ENCODE measurements around the gene KDM6A.
A peak's percentile ranks its signal among the peaks of the same experiment; 100 is the strongest.
"Not testable (repeated sequence)": the region's sequence is repeated elsewhere in the genome, so short reads cannot be mapped to it uniquely, and the experiment has no call there.

Gene KDM6A

DNA sequence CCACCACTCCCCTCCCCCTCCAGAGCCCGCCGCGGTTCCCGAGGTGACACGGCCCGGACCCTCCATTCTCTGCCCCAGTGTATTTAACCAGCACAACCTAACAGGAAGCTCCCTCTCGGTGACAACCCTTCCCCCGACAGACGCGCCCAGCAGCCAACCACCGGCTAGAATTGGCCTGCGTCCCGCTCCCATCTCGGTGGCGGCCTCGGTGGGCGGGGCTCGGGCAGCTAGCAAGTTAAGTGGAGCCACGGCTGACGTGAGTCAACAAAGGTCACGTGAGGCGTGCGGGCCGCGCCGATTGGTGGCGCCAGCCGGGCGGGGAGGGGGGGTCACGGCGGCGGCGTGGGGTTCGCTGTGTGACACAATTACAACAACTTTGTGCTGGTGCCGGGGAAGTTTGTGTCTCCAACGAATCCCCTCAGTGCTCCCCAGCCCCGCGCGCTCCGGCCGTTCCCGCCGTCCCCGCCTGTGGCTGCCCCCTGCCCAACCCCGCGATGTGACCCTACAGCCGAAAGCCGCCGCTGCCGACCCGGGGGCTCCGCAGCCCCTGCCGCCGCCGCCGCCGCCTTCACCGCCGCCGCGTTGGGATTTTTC is at the start of gene KDM6A:
TSS of gene KDM6A (plus strand) at position 368 of the 594 bp plus-strand sequence. CDS start 364 bp downstream, outside the sequence.
- Histone ChIP-seq H3K27me3 (ENCODE audit: low read depth, low read length) (no peaks in the 10 kb centered on the region), H3K36me3 (ENCODE audit: control insufficient read depth in 1 of 2, insufficient read depth in 2 of 2, low read length in 2 of 2) (peaks cover 0 to 7% of the 10 kb centered on the region in 2 donors), H3K27ac (ENCODE audit: low read length) (peak within 1 kb of the TSS; percentile 94), H3K9me3 (ENCODE audit: control insufficient read depth in 1 of 2, low read length in 2 of 2) (no peaks in the 10 kb centered on the region), H3K4me1 (ENCODE audit: control insufficient read depth in 1 of 2, insufficient read depth in 2 of 2, low read length in 2 of 2) (no peaks in the 10 kb centered on the region), H3K4me3 (ENCODE audit: low read depth in 1 of 2, low read length in 2 of 2) (peak within 1 kb of the TSS; percentile 80 to 89)

DNA sequence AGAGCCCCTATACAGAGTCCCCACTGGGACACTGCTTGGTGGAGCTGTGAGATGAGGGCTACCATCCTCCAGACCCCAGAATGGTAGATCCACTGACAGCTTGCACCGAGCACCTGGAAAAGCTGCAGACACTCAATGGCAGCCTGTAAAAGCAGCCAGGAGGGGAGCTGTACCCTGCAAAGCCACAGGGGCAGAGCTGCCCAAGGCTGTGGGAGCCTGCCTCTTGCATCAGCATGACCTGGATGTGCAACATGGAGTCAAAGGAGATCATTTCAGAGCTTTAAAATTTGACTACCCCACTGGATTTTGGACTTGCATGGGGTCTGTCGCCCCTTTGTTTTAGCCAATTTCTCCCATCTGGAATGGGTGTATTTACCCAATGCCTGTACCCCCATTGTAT is 49.8 kb upstream of the KDM6A start:
- not testable (repeated sequence) for H3K4me3 ChIP-seq (ENCODE audit: low read depth in 1 of 2, low read length in 2 of 2); H3K9me3 ChIP-seq (ENCODE audit: control insufficient read depth in 1 of 2, low read length in 2 of 2); H3K4me1 ChIP-seq (ENCODE audit: control insufficient read depth in 1 of 2, insufficient read depth in 2 of 2, low read length in 2 of 2); H3K36me3 ChIP-seq (ENCODE audit: control insufficient read depth in 1 of 2, insufficient read depth in 2 of 2, low read length in 2 of 2); H3K27me3 ChIP-seq (ENCODE audit: low read depth, low read length); H3K27ac ChIP-seq (ENCODE audit: low read length)

DNA sequence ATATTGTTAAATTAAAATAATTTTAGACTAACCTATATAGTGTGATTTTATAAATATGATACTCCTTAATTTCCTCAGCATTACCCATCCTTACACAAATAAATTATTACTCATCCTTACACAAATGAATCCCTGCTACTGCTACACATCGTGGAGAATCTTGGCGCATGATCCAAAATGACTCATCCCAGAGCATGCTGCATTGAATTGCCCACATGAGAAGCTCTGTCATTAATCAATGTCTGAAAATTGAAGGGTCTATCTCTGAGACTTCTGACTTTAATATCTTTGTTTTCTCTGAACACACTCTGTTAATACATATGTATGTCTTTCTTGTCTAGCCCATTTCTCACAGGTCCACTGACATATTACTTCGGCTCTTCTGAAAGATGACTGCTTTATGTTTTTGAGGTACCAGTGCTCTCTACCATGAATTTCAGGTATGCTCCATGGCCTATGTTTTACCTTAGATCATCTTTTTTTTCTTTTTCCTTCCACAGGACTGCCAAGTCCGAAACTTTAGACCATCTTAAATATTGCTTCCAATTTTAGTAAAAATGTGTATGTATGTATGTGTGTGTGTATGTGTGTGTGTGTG is 44.9 kb upstream of the KDM6A start:
- Histone ChIP-seq H3K27ac (ENCODE audit: low read length) (no peak overlapping the region), H3K9me3 (ENCODE audit: control insufficient read depth in 1 of 2, low read length in 2 of 2) (no peaks in the 10 kb centered on the region), H3K36me3 (ENCODE audit: control insufficient read depth in 1 of 2, insufficient read depth in 2 of 2, low read length in 2 of 2) (no peaks in the 10 kb centered on the region), H3K27me3 (ENCODE audit: low read depth, low read length) (no peaks in the 10 kb centered on the region), H3K4me3 (ENCODE audit: low read depth in 1 of 2, low read length in 2 of 2) (no peak overlapping the region), H3K4me1 (ENCODE audit: control insufficient read depth in 1 of 2, insufficient read depth in 2 of 2, low read length in 2 of 2) (no peaks in the 10 kb centered on the region)

DNA sequence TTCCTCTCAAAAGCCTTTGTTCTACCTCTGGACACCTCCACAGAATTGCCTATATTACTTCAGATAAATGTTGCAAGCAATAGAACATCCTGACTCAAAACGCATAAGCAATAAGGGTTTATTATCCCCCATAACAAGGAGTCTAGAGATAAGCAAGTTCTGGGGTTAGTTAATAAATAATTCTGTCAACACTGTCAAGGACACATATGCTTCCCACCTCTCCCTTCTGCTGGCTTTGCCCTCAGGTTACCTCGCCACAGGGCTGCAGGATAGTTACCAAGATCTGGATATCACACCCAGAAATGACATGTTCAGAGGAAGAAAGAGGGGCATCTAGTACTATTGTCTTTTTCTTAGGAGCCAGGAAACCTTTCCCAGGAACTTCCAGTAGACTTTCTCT is 43.2 kb upstream of the KDM6A start:
- Histone ChIP-seq H3K36me3 (ENCODE audit: control insufficient read depth in 1 of 2, insufficient read depth in 2 of 2, low read length in 2 of 2) (no peaks in the 10 kb centered on the region), H3K27me3 (ENCODE audit: low read depth, low read length) (no peaks in the 10 kb centered on the region), H3K4me1 (ENCODE audit: control insufficient read depth in 1 of 2, insufficient read depth in 2 of 2, low read length in 2 of 2) (no peaks in the 10 kb centered on the region), H3K27ac (ENCODE audit: low read length) (no peak overlapping the region), H3K4me3 (ENCODE audit: low read depth in 1 of 2, low read length in 2 of 2) (no peak overlapping the region), H3K9me3 (ENCODE audit: control insufficient read depth in 1 of 2, low read length in 2 of 2) (no peaks in the 10 kb centered on the region)

DNA sequence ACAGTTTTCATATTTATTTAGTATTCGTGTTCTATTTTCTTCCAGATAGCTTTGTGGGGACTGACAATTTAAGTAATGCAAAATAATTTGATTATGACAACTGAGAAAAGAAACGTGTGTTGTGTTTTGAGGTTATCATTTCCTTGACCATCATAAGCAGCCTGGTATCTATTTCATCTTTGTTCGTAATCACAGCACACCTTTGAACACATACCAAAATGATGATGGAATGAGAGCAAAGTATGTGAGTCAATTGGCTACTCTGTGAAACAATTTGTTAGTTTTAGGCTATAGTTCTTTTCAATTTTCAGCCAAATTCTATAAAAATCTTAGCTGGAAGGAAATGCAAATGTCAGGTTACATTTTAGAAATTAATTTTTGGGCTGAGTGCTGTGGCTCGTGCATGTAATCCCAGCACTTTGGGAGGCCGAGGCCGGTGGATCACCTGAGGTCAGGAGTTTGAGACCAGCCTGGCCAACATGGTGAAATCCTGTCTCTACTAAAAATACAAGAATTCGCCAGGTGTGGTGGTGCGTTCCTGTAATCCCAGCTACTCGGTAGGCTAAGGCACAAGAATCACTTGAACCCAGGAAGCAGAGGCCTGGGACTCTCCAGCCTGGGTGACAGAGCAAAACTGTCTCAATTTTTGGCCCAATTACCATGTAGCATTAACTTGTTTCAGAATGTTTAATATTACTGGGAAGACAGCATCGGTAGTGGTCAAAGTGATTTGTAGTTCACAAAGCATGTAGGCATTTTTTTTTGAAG is 30.3 kb upstream of the KDM6A start:
- Histone ChIP-seq H3K27me3 (ENCODE audit: low read depth, low read length) (no peaks in the 10 kb centered on the region), H3K4me1 (ENCODE audit: control insufficient read depth in 1 of 2, insufficient read depth in 2 of 2, low read length in 2 of 2) (no peaks in the 10 kb centered on the region), H3K36me3 (ENCODE audit: control insufficient read depth in 1 of 2, insufficient read depth in 2 of 2, low read length in 2 of 2) (no peaks in the 10 kb centered on the region), H3K9me3 (ENCODE audit: control insufficient read depth in 1 of 2, low read length in 2 of 2) (no peaks in the 10 kb centered on the region), H3K27ac (ENCODE audit: low read length) (no peak overlapping the region), H3K4me3 (ENCODE audit: low read depth in 1 of 2, low read length in 2 of 2) (no peak overlapping the region)

DNA sequence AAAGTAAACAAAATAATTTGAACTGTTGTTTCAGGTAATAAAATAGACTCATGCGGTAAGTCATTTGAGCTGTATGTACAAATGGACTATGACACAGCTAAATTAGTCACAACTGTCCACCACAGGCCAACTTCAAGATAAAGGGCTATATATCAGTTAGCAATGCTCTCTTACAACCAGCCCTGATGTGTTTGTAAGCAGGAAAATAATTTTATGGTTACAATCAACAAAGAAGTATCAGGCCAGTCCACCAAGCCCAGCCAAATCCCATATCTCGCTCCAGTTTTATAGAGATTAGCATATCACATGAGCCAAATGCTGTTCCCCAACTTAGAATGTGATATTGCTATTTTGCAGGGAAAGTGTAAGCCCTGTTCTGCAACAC is 29.7 kb upstream of the KDM6A start:
- Histone ChIP-seq H3K9me3 (ENCODE audit: control insufficient read depth in 1 of 2, low read length in 2 of 2) (no peaks in the 10 kb centered on the region), H3K4me1 (ENCODE audit: control insufficient read depth in 1 of 2, insufficient read depth in 2 of 2, low read length in 2 of 2) (no peaks in the 10 kb centered on the region), H3K27ac (ENCODE audit: low read length) (no peak overlapping the region), H3K36me3 (ENCODE audit: control insufficient read depth in 1 of 2, insufficient read depth in 2 of 2, low read length in 2 of 2) (no peaks in the 10 kb centered on the region), H3K4me3 (ENCODE audit: low read depth in 1 of 2, low read length in 2 of 2) (no peak overlapping the region), H3K27me3 (ENCODE audit: low read depth, low read length) (no peaks in the 10 kb centered on the region)

DNA sequence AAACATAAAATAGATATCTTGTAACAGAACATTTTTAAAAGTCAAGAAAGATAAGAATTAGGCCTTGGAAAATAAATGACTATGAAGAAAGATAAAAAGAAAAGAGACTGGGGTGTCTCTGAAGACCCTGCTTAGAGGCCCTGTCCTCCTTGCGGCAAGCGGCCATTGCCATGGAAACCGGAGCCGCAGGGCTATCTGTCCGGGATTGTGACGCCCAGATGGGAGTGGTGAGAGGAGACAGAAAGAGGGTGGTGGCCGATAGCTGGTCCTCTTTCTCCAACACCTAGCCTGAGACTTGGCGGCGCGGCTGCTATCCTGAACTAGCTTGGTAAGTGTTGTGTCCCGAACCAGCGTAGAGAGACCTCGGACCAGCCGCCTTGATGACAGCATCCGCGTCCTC is 29.2 kb upstream of the KDM6A start, which contains the start of gene DUSP21:
TSS of gene DUSP21 (plus strand) at position 269 of the 400 bp plus-strand sequence. CDS start at position 381, 112 bp downstream.
- H3K27me3 ChIP-seq (ENCODE audit: low read depth, low read length): no peaks in the 10 kb centered on the region
- H3K4me3 ChIP-seq (ENCODE audit: low read depth in 1 of 2, low read length in 2 of 2): no peak within 1 kb of the TSS
- no peak within 1 kb of the TSS for H3K27ac ChIP-seq (ENCODE audit: low read length)
- no peaks in the 10 kb centered on the region for H3K36me3 ChIP-seq (ENCODE audit: control insufficient read depth in 1 of 2, insufficient read depth in 2 of 2, low read length in 2 of 2)
- H3K4me1 ChIP-seq (ENCODE audit: control insufficient read depth in 1 of 2, insufficient read depth in 2 of 2, low read length in 2 of 2): no peaks in the 10 kb centered on the region
- H3K9me3 ChIP-seq (ENCODE audit: control insufficient read depth in 1 of 2, low read length in 2 of 2): no peaks in the 10 kb centered on the region

DNA sequence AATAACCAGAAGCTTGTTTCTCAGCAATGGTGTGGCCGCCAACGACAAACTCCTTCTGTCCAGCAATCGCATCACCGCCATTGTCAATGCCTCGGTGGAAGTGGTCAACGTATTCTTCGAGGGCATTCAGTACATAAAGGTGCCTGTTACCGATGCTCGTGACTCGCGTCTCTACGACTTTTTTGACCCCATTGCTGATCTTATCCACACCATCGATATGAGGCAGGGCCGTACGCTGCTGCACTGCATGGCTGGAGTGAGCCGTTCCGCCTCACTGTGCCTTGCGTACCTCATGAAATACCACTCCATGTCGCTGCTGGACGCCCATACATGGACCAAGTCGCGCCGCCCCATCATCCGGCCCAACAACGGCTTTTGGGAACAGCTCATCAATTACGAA is 28.8 kb upstream of the KDM6A start:
- no peaks in the 10 kb centered on the region for H3K9me3 ChIP-seq (ENCODE audit: control insufficient read depth in 1 of 2, low read length in 2 of 2)
- no peak overlapping the region for H3K27ac ChIP-seq (ENCODE audit: low read length)
- no peaks in the 10 kb centered on the region for H3K4me1 ChIP-seq (ENCODE audit: control insufficient read depth in 1 of 2, insufficient read depth in 2 of 2, low read length in 2 of 2)
- H3K27me3 ChIP-seq (ENCODE audit: low read depth, low read length): no peaks in the 10 kb centered on the region
- no peak overlapping the region for H3K4me3 ChIP-seq (ENCODE audit: low read depth in 1 of 2, low read length in 2 of 2)
- H3K36me3 ChIP-seq (ENCODE audit: control insufficient read depth in 1 of 2, insufficient read depth in 2 of 2, low read length in 2 of 2): no peaks in the 10 kb centered on the region

DNA sequence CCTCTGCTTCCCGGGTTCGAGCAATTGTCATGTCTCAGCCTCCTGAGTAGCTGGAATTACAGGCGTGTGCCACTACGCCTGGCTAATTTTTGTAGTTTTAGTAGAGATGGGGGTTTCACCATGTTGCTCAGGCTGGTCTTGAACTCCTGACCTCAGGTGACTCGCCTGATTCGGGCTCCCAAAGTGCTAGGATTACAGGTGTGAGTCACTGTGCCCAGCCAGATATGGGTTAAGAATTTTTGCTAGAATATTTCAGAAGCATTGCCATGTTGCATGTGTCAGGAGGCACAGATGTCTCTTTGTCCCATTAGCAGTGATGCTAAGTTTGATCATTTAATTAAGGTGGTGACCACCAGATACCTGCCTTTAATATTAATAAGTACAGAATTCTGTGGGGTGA is 22.1 kb upstream of the KDM6A start:
- not testable (repeated sequence) for H3K4me1 ChIP-seq (ENCODE audit: control insufficient read depth in 1 of 2, insufficient read depth in 2 of 2, low read length in 2 of 2); H3K27ac ChIP-seq (ENCODE audit: low read length); H3K36me3 ChIP-seq (ENCODE audit: control insufficient read depth in 1 of 2, insufficient read depth in 2 of 2, low read length in 2 of 2); H3K9me3 ChIP-seq (ENCODE audit: control insufficient read depth in 1 of 2, low read length in 2 of 2); H3K27me3 ChIP-seq (ENCODE audit: low read depth, low read length); H3K4me3 ChIP-seq (ENCODE audit: low read depth in 1 of 2, low read length in 2 of 2)

DNA sequence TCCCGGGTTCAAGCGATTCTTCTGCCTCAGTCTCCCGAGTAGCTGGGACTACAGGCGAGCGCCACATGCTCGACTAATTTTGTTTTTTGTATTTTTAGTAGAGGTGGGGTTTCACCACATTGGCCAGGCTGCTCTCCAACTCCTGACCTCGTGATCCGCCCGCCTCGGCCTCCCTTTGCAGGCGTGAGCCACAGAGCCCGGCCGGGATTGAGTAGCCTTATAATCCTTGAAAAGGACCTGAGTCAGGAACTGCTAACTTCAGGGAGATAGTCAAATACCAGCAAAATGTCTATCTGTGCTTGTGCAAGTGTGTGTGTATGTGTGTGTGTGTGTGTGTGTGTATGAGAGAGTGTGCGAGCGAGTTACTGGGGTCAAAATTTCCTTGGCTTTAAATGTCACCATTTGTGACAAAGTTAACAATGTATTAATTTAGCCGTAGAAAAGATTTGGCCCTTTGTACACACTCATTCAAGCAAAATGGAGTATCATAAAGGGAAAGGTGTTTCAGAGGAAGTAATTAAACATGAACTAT is 1.8 kb upstream of the KDM6A start:
- Histone ChIP-seq H3K9me3 (ENCODE audit: control insufficient read depth in 1 of 2, low read length in 2 of 2) (no peaks in the 10 kb centered on the region), H3K36me3 (ENCODE audit: control insufficient read depth in 1 of 2, insufficient read depth in 2 of 2, low read length in 2 of 2) (peaks cover 0 to 7% of the 10 kb centered on the region in 2 donors), H3K4me1 (ENCODE audit: control insufficient read depth in 1 of 2, insufficient read depth in 2 of 2, low read length in 2 of 2) (no peaks in the 10 kb centered on the region), H3K27me3 (ENCODE audit: low read depth, low read length) (no peaks in the 10 kb centered on the region), H3K27ac (ENCODE audit: low read length) (peak overlapping the region; percentile 83), H3K4me3 (ENCODE audit: low read depth in 1 of 2, low read length in 2 of 2) (peak overlapping the region in 1 of 2 donors; percentile 60)

DNA sequence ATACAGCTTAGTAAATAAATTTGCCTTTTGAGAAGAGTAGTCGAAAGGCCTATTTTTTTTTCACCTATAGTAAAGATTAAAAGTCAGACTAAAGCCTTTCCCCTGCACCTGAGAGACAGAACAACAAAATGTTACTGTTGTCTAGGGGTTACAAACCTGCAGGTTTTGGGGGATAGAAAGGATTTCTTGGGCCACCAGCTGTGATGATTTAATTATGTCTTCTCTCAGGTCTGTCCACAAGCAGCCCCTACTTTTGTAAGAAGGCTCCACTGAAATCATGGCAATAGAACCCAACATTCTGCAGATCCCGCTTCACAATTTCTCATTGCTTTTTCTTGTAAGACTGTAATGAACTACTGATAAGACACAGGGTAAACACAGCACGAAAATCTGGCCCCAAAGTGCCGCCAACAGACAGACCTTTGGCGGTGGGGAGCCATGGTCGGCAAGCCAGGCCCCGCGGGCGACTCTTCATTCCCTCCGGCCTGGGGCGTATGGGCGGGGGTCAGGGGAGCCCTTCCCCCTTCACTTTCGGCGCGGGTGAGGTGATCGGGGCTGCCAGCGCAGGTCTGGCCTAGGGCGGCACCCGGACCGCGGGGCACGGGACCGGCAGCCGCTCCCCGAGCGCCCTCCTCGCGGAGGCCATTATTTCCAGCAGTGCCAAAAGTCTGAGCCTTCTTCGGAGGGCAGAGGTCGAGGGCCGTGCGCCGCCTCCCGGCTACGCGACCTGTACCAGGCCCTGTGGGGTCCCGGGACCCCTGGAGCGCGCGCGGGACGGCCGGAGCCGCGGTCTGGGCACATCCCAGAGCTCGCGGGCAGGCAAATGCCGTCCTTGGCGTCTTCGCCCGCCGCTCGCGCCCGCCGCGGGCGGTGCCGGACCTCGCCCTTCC is 812 bp upstream of the KDM6A start:
- no peaks in the 10 kb centered on the region for H3K4me1 ChIP-seq (ENCODE audit: control insufficient read depth in 1 of 2, insufficient read depth in 2 of 2, low read length in 2 of 2)
- H3K36me3 ChIP-seq (ENCODE audit: control insufficient read depth in 1 of 2, insufficient read depth in 2 of 2, low read length in 2 of 2): peaks cover 0 to 7% of the 10 kb centered on the region in 2 donors
- H3K27ac ChIP-seq (ENCODE audit: low read length): peak overlapping the region; percentile 83
- H3K4me3 ChIP-seq (ENCODE audit: low read depth in 1 of 2, low read length in 2 of 2): peak overlapping the region; percentile 60 to 65
- no peaks in the 10 kb centered on the region for H3K27me3 ChIP-seq (ENCODE audit: low read depth, low read length)
- H3K9me3 ChIP-seq (ENCODE audit: control insufficient read depth in 1 of 2, low read length in 2 of 2): no peaks in the 10 kb centered on the region

Data from muscle layer of duodenum (tissue), 2 donors.